AG04450 (cell line): ENCODE measurements around the gene FARP2. TPM values are rescaled to one million over a fixed set of nuclear protein-coding genes. Genes with fewer than 3 reads are reported as not detected.

Source experiments
- CTCF ChIA-PET: fragments of 300-600, 350-600 bp; formaldehyde crosslinking; extraction: SDS; loops from one replicate; lab custom pipeline; 2022; ENCODE audit warnings: antibody characterized with exemption, inconsistent platforms; lab: Charles Lee
- POLR2A ChIA-PET: fragments of 350-600 bp; formaldehyde crosslinking; extraction: SDS; loops from one replicate; lab custom pipeline; 2021; ENCODE audit warnings: antibody characterized with exemption, inconsistent platforms; lab: Yijun Ruan, JAX
- DNase-seq: peaks from one replicate; pipeline ENCODE4 v3.0.0-alpha.2; 2011; ENCODE audit warnings: low read depth, low spot score
- H3K27ac ChIP-seq: one replicate; pipeline ENCODE4 v1.5.1; 2012; ENCODE audit warnings: low read depth, low read length, control low read depth
- H3K27me3 ChIP-seq: one replicate; pipeline ENCODE4 v1.6.0; 2012; ENCODE audit warnings: low read length; ENCODE audit not compliant: control insufficient read depth, insufficient read depth
- H3K4me3 ChIP-seq: 2 replicates; pipeline ENCODE4 v1.5.1; 2011; ENCODE audit warnings: mild to moderate bottlenecking, low read depth, low read length, control low read depth
- H3K9me3 ChIP-seq: 2 replicates; pipeline ENCODE4 v1.5.1; 2012; ENCODE audit warnings: low read length; ENCODE audit not compliant: control insufficient read depth, insufficient read depth
- polyA plus RNA-seq: library from polyadenylated mRNA; depleted of rRNA; stranded (reverse); fragments of >200 nt; gene quantifications from 2 replicates; pipeline ENCODE4 v1.2.3, GENCODE V29; 2011
- TF ChIP-seq, protein P1 (sequence below): IDR thresholded peaks from 2 replicates; pipeline ENCODE4 v1.5.1; 2011; ENCODE audit warnings: low read depth, low read length, control low read depth, inconsistent platforms

FARP2 gene
- polyA plus RNA-seq, 1 experiment, result 25.4 TPM

DNA sequence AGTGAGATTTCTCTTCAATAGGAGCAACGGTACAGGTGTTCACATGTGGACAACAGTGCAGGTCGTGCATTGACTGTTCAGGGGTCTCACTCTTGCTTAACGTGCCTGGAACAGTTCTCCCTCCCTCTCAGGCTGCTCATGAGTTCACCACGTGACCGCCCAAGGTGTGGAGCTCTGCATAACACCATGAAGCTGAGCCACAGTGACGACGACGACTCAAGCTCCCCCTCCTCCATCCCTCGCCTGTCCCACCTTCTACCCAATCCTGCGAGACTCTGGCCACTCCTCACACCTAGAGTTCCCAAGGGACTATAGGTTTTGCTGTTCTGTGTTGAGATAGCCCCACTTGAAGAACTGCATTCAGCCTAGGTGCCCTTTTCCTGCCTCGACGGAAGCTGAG lies 109.5 kb downstream of the FARP2 start:
- POLR2A ChIA-PET, result no interaction called here
- Histone ChIP-seq H3K27ac (no peak overlapping the region), H3K27me3 (no peaks in the 10 kb centered on the region), H3K4me3 (no peak overlapping the region), H3K9me3 (no peaks in the 10 kb centered on the region)
- CTCF ChIA-PET, result no interaction called here
- DNase-seq, result no peak
- TF ChIP-seq, protein P1, sequence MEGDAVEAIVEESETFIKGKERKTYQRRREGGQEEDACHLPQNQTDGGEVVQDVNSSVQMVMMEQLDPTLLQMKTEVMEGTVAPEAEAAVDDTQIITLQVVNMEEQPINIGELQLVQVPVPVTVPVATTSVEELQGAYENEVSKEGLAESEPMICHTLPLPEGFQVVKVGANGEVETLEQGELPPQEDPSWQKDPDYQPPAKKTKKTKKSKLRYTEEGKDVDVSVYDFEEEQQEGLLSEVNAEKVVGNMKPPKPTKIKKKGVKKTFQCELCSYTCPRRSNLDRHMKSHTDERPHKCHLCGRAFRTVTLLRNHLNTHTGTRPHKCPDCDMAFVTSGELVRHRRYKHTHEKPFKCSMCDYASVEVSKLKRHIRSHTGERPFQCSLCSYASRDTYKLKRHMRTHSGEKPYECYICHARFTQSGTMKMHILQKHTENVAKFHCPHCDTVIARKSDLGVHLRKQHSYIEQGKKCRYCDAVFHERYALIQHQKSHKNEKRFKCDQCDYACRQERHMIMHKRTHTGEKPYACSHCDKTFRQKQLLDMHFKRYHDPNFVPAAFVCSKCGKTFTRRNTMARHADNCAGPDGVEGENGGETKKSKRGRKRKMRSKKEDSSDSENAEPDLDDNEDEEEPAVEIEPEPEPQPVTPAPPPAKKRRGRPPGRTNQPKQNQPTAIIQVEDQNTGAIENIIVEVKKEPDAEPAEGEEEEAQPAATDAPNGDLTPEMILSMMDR, result no peak

DNA sequence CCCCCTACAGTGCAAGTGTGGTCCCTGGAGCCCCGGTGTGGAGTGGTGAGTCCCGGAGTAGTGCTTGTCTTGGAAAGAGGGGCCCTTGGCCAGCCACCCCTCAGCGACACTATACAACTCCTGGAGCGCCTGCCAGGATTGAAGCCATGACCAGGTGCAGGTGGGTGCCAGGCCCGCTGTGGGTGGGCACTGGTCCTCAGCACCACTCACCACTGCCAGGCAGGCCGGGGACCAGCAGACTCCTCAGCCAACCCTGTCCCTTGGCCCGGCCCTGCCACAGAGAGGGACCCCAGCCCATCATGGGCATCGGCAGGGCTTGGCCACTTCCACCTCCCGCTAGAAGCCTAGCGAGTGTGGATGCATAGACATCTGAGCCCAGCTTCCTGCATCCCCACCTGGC lies 110.1 kb downstream of the FARP2 start:
- TF ChIP-seq, protein P1, result no peak
- Histone ChIP-seq H3K4me3 (no peak overlapping the region), H3K27me3 (no peaks in the 10 kb centered on the region), H3K27ac (no peak overlapping the region), H3K9me3 (no peaks in the 10 kb centered on the region)
- CTCF ChIA-PET, result no interaction called here
- POLR2A ChIA-PET, result no interaction called here
- DNase-seq, result no peak

DNA sequence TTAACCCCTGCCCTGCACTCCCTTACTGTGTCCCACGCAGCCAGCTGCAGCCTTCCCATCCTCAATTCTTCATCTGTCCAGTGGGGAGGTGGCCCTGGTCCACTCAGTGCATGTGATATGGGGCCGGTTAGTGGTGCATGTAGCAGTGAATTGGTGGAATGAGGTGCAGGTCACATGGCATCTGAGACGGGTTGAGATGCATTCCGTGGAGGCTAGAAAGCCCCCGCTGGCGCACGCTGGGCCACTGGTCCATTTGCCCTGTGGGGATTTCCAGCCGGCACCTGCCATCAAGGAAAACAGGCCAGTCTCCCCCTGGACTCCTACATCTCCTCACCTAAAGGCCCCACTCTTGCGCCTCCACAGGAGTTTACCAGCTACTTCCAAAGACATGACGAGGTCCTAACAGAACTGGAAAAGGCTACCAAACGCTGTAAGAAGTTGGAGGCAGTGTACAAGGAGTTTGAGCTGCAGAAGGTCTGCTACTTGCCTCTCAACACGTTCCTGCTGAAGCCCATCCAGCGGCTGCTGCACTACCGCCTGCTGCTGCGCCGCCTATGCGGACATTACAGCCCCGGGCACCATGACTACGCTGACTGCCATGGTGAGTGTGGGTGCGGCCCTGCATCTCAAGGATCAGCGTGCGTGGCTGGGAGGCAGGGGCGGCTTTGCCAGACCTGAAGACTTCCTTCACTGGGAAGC lies 111.8 kb downstream of the FARP2 start:
- TF ChIP-seq, protein P1, result no peak
- Histone ChIP-seq H3K27me3 (peaks cover 5% of the 10 kb centered on the region), H3K27ac (no peak overlapping the region), H3K9me3 (no peaks in the 10 kb centered on the region), H3K4me3 (no peak overlapping the region)
- ChIA-PET CTCF (no interaction called here), POLR2A (no interaction called here)
- DNase-seq, result no peak

DNA sequence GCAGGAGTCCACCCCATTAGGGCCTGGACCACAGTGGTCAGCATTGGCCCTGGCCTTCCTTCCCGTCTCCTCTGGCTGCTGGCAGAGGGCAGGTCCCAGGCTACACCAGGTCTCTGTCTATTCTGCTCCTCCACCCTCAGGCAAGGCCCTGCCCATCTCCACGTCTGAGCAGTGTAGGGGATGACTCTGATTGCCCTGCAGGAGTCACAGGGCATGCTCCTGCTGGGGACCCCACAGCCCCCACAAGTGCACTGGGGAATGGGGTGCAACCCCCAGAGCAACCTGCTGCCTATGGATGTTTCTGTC lies 112.3 kb downstream of the FARP2 start:
- H3K27ac ChIP-seq, result no peak overlapping the region
- no peak for DNase-seq
- no peaks in the 10 kb centered on the region for H3K9me3 ChIP-seq
- ChIA-PET POLR2A (no interaction called here), CTCF (no interaction called here)
- TF ChIP-seq, protein P1, result no peak
- no peak overlapping the region for H3K4me3 ChIP-seq
- H3K27me3 ChIP-seq, result peaks cover 5% of the 10 kb centered on the region

DNA sequence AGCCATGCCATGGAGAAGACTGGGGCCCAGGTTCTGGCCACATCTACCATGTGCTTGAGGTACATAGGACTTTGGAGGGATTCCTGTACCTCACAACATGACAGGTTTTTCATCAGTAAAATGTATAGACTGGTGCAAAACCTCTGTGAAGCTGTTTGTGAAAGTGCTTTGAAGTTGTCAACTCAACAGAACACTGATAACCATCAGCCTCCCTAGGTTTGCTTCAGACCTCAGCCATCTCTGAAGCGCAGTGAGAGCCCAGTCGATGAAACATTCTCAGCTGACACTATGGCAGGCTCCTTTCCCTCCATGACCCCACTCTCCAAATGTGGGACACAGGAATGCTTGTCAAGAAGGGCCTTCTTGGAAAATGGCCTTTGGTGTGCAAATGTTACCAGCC lies 113.7 kb downstream of the FARP2 start:
- Histone ChIP-seq H3K27ac (no peak overlapping the region), H3K9me3 (no peaks in the 10 kb centered on the region), H3K27me3 (peaks cover 5% of the 10 kb centered on the region), H3K4me3 (no peak overlapping the region)
- CTCF ChIA-PET, result no interaction called here
- TF ChIP-seq, protein P1, result no peak
- no peak for DNase-seq
- POLR2A ChIA-PET, result no interaction called here
